Inflammatory macrophage treated with lipopolysaccharide for 4 hours (primary cell): ENCODE data around the gene TST.

ENCODE experiments used
- DNase-seq: peaks from one replicate; pipeline ENCODE4 v3.0.0-alpha.2; 2020

TST gene

DNA sequence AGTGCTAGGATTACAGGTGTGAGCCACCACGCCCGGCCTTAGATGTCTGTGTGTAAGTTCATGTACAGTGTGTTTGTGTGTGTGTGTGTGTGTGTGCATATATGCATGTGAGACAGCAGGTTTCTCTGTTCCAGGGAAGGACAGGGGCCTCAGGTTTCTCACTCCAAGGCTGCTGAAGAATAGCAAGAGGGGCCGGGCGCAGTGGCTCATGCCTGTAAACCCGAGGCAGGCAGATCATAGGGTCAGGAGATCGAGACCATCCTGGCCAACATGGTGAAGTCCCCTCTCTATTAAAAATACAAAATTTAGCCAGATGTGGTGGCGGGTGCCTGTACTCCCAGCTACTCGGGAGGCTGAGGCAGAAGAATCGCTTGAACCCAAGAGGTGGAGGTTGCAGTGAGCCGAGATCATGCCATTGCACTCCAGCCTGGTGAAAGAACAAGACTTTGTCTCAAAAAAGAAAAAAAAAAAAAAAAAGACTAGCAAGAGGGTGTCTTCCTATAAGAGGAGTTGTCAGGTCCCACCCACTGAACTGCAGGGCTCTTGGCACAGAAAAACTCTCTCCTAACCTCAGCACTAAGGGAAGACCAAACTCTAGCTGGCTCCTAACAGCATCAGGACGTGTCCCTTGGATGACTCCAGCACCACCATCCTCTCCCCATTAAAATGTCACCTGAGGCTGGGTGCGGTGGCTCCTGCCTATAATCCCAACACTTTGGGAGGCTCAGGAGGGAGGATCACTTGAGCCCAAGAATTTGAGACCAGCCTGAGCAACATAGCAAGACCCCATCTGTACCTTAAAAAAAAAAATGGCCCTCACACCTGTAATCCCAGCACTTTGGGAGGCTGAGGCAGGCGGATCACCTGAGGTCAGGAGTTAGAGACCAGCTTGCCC, 40.0 kb downstream of the TST start:
- DNase-seq, result no peak

DNA sequence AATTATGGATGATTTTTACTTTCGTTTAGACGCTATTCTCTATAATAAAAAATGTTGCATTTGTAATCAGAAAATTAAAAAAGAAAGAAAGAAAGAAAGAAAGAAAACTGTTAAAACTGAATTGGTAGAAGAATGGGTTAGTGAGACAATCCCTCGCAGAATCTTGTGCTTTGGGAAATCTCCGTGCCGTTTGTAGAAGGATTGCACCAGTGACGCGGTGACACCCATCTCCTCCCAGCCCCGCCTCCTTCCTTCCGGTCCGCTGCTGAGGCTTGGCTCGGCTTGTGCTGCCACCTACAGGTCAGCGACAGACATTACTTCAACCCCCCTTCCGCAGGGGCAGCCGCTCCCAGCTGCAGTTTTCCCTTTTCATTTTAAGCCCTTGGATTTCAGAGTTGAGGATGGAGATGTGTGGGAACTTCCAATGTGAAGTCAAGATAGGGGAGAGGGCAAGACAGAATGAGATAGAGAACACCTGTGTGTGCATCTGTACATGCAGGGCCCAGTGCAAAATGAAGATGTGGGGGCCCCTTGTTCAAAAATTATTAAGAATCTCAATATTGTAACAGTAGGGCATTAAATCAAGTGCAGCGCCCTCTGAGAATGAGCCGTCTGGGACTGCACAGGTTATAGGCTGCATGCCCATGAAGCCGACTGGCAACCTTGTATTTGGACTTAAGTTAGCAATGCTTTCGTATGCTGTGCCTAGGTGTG, 41.1 kb downstream of the TST start:
- peak; percentile 91 for DNase-seq

DNA sequence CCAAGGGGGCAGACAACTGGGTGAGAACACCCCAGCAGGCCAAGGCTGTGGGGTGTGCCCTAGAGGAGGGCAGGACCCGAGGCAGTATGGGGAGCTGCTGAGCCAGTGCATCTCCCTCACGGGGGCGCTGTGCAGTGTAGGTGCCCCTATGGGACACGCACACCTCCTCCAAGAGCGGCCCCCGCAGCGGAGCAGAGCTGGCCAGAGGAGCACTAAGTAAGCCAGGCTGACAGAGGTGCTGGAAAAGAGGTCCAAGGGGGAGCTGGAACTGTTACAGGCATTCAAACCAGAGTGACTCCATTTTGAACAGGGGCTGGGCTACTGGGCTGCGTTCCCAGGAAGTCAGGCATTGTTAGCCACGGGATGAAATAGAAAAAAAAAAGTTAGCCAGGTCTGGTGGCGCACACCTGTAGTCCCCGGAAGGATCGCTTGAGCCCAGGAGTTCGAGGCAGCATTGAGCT, 41.8 kb downstream of the TST start:
- DNase-seq, result peak; percentile 26

DNA sequence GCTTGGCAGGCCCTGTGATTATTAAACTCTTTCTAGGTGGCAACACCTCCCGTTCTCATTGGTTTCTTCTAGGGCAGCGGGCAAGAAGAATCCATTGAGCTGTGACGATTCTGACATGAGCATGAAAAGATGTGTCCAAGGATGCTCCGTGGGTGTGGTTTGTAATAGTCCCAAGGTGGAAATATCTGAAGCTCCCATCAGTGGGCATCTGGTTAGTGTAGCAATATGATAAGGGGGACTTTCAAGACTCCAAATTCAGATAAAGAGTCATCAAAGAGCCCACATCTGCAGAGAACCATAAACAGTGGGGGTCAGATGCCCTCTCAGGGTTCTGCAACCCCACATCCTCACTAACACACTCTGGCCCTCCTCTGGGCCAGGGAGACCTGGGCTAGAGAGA, 42.6 kb downstream of the TST start:
- DNase-seq, result no peak

DNA sequence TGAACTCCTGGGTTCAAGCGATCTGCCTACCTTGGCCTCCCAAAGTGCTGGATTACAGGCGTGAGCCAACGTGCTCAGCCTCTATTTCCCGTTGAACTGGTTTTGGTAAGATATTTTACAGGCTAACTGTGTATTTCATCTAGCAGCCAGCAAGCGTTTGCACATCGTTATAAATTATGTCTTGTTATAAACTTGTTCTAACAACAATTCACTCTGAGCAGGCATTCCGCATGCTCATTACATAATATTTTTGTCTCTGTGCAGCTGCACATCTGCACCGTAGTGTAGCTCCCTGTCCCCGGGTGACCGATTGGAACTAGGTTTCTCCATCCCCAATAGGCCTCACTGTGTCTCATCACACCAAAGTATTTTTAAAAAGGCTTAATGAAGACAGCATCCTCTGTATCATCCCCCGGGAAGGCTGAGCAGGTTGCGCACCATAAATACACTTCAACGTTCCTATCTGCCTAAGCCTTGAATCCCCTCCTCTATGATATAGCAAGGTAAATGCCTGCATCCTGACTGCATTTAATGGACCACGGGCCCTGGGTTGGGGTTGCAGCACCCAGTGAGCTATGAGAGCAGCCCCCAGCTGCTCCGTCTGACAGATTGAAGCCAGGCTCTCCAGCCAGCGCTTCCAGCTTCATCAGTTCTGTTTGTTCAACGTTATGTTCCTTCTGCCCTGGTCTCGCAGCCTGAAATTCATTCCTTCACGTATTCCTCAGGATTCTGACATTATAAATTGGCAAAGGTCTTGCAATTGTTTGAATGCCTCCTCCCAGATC, 47.7 kb downstream of the TST start:
- no peak for DNase-seq

DNA sequence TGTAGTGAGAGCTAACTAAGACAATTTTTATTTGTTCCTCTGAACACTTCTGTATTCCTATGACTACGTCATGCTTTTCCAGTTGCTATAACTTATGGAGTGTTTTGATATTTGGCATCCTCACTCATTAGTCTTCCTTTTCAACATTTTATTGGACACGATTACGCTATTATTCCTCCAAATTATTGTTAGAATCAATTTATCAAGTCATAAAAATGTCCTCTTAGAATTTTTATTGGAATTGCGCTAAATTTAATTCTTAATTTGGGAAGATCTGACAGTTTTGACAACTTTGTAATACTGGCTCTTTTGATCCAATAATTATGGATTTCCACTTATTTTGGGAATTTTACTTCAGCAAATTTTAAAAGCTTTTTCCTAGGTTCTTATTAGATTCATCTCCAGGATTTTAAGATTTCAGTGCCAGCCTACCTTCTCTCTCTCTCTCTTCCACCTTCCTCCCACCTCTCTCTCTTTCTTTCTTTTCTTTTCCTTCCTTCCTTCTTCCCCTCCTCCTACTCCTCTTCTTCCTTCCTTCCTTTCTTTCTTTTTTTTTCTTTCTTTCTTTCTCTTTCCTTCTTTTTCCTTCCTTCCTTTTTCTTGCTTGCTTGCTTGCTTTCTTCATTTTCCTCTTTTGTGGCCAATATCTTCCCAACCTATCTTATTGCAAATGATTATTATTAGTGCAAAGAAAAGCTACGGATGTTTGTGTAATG, 50.8 kb downstream of the TST start:
- no peak for DNase-seq

DNA sequence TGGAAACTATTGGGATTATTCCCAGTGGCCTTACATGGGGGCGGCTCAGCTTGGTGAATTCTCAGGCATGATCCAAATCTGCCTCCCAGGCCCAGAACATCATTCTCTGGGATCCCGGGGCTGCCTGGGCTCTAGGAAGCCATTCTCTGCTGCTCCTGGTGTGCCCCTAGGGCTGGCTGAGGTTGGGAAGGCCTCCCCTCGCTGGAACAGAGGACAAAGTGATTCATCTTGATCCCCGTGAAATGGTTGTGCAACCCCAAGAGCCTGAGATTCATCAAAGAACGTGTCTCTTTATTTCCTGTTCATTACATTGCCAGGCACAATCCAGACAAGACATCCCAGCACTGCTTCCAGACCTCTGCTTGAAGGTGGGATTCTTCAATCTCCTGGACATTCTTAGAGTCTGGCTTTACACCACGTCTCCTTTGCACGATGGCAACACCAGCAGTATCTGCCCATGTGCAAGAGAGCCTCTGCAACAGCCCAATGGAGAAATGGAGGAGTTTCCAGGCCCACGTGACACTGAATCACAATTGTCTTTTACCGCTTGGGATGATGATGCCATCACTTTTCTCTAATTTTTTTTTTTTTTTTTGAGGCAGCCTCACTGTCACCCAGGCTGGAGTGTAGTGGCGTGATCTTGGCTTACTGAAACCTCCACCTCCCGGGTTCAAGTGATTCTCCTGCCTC, 52.3 kb downstream of the TST start:
- DNase-seq, result peak; percentile 96

DNA sequence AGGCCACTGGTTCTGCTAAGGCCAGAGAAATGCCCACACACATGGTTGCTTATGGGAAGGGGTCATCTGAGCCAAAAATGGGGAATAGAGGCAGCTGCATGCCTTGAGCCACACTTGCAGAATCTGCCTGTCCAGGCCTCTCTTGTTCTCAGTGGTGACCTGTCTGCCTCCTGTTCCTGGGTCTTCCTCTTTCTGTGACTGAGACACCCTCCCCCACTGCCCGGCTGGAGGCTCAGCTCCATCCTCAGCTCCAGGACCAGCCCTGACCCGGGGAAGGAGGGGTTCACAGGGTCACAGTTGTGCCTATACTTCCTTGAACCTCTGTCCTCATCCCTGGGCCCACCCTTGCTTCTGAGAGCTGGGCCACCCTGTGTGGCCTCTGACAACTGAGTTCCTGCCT, 53.6 kb downstream of the TST start:
- DNase-seq, result peak; percentile 53

DNA sequence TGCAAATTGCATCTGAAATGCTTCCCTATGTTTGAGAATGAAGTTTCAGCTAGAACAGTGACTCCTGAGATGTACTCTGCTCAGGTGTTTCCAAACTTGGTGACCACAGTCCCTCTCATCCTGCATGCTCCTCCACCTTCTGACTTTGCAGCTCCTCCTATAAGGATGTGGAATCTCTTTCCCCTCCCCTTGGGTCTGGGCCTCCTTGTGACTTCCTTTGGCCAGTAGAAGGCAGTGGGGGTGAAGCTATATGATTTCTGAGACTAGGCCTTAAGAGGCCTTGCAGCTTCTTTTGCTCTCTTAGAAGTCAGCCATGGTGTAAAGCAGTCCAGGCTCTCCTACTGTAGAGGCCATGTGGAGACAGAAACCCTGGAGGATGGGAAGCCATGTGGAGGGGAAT, 55.1 kb downstream of the TST start:
- DNase-seq, result no peak

DNA sequence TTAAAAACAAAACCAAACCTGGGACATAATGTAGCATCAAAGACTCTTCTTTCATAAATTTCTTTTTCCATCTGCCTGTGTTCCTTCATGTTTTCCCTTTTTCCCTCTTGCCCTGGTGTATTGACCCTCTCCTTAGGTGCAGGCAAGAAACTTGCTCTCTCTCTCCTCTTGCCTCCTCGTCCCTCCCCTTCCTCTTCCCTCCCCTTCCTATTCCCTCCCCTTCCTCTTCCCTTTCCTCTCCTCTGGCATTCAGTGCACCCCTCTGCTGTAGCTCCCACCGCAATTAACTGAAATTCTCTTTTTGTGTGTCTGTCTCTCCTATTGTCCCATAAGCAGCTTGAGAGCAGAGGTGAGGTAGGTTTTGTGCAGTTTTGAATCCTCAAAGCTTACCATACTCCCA, 55.9 kb downstream of the TST start:
- no peak for DNase-seq

DNA sequence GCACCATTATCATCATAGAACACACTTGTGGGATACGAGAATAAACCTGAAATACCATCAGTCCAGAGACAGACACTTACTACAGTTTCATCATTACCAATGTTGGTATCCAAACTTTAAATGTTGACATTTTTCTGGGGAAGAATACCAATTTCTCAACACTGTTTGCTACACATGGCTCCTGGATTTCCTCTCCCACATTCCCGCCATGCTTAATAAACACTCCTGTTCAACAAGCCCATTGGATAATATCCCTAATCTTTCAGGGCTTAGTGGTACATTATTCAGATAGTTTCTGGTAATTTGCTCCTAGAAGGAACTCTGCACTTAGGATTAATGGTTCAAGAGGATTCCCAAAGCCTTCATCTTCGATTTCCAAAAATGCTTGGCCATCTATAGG, 57.6 kb downstream of the TST start:
- no peak for DNase-seq
